Fibroblast of the aortic adventitia (primary cell): ENCODE results near the gene CNTLN. TPM values are rescaled to one million over a fixed set of nuclear protein-coding genes. Genes with fewer than 3 reads are reported as not detected.
"Not testable (repeated sequence)": the region's sequence is repeated elsewhere in the genome, so short reads cannot be mapped to it uniquely, and the experiment has no call there.

Experiments
- DNase-seq: peaks from one replicate; pipeline ENCODE4 v3.0.0-alpha.2; 2010; ENCODE audit warnings: low read depth
- H3K4me3 ChIP-seq: 2 replicates; pipeline ENCODE4 v1.5.1; 2011; ENCODE audit warnings: low read depth, mild to moderate bottlenecking, control low read depth, low read length, moderate library complexity
- total RNA-seq: library from RNA; depleted of rRNA; stranded (reverse); fragments of >200 nt; gene quantifications from 2 replicates; pipeline ENCODE4 v1.2.3, GENCODE V29; 2012; ENCODE audit warnings: low replicate concordance
- TF ChIP-seq, protein P1 (sequence below): IDR thresholded peaks from 2 replicates; pipeline ENCODE4 v1.5.1; 2011; ENCODE audit warnings: mild to moderate bottlenecking, low read length, control low read depth, inconsistent platforms; ENCODE audit not compliant: insufficient read depth

CNTLN gene
- total RNA-seq, 1 donor: 27.2 TPM

- no peak for DNase-seq
- TF ChIP-seq, protein P1, sequence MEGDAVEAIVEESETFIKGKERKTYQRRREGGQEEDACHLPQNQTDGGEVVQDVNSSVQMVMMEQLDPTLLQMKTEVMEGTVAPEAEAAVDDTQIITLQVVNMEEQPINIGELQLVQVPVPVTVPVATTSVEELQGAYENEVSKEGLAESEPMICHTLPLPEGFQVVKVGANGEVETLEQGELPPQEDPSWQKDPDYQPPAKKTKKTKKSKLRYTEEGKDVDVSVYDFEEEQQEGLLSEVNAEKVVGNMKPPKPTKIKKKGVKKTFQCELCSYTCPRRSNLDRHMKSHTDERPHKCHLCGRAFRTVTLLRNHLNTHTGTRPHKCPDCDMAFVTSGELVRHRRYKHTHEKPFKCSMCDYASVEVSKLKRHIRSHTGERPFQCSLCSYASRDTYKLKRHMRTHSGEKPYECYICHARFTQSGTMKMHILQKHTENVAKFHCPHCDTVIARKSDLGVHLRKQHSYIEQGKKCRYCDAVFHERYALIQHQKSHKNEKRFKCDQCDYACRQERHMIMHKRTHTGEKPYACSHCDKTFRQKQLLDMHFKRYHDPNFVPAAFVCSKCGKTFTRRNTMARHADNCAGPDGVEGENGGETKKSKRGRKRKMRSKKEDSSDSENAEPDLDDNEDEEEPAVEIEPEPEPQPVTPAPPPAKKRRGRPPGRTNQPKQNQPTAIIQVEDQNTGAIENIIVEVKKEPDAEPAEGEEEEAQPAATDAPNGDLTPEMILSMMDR: no peak
- no peak overlapping the region for H3K4me3 ChIP-seq
Measured at GRCh38 chr9:17425384-17425783, 290.5 kb downstream of the CNTLN start.

GRCh38 chr9:17433526-17433925 lies 298.7 kb downstream of the CNTLN start:
- no peak for DNase-seq
- no peak overlapping the region for H3K4me3 ChIP-seq
- TF ChIP-seq, protein P1: no peak

- DNase-seq: no peak
- no peak overlapping the region for H3K4me3 ChIP-seq
- TF ChIP-seq, protein P1: no peak
Measured at GRCh38 chr9:17436854-17437253, 302.0 kb downstream of the CNTLN start.

DNA sequence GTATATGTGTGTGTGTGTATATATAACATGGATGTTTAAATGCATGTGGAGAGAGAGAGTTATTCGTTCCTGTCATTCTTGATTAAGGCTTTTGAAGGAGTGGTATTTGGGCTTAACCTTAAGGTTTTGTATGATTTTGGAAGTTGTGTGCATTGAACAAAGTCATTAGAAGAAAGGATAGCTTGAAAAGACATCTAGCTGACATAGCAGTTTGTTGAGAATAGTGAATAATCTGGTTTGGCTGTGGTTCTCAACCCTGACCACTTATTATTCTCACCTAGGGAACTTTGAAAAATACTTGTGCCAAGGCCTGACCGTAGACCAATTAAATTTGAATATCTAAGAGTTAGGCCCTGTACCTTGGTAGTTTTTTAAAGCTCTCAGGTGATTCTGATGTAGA lies 303.0 kb downstream of the CNTLN start:
- no peak for DNase-seq
- H3K4me3 ChIP-seq: no peak overlapping the region
- TF ChIP-seq, protein P1: no peak

DNA sequence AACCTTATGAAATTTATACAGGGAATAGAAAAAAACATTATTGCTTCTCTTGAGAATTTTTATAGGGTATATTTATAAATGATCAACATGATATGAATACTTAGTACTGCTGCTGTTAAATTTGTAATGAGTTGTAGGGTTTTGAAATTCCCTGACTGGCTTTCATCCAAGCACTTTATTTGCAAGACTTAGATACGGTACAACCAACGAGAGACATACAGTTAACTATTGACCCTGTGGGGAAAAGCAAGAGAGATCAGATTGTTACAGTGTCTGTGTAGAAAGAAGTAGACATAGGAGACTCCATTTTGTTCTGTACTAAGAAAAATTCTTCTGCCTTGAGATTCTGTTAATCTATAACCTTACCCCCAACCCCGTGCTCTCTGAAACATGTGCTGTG lies 310.3 kb downstream of the CNTLN start:
- not testable (repeated sequence) for DNase-seq, H3K4me3 ChIP-seq

GRCh38 chr9:17453751-17454150 lies 318.9 kb downstream of the CNTLN start:
- H3K4me3 ChIP-seq: no peak overlapping the region
- TF ChIP-seq, protein P1: no peak
- no peak for DNase-seq

- H3K4me3 ChIP-seq: no peak overlapping the region
- TF ChIP-seq, protein P1: peak; percentile 66
- peak; percentile 80 for DNase-seq
Measured at GRCh38 chr9:17462869-17463464, 328.1 kb downstream of the CNTLN start.
